ENCODE measurements around the gene COPS4.
"Not testable (repeated sequence)": the region's sequence is repeated elsewhere in the genome, so short reads cannot be mapped to it uniquely, and the experiment has no call there.

The COPS4 gene

GRCh38 chr4:83089410-83090157, 54.6 kb downstream of the COPS4 start:
- no peak for DNase-seq

- DNase-seq = no peak
Observed at GRCh38 chr4:83093060-83093640, 58.2 kb downstream of the COPS4 start.

GRCh38 chr4:83096397-83096796, 61.4 kb downstream of the COPS4 start:
- DNase-seq = no peak

- DNase-seq = no peak
Observed at GRCh38 chr4:83104991-83105390, 70.0 kb downstream of the COPS4 start.

GRCh38 chr4:83107631-83108030, 72.6 kb downstream of the COPS4 start:
- DNase-seq = no peak

GRCh38 chr4:83108101-83108861, 73.3 kb downstream of the COPS4 start:
- no peak for DNase-seq

- peak in 1 of 2 donors; percentile 44 for DNase-seq
Observed at GRCh38 chr4:83109480-83110222, 74.7 kb downstream of the COPS4 start.

- DNase-seq = peak; percentile 77 to 79
Observed at GRCh38 chr4:83110223-83110945, 75.4 kb downstream of the COPS4 start.

GRCh38 chr4:83110970-83111750, 76.2 kb downstream of the COPS4 start:
- DNase-seq = no peak

GRCh38 chr4:83111751-83112141, 76.8 kb downstream of the COPS4 start:
- not testable (repeated sequence) for DNase-seq

GRCh38 chr4:83112231-83112630, 77.2 kb downstream of the COPS4 start:
- DNase-seq = peak; percentile 11 to 90

- DNase-seq = peak; percentile 11 to 37
Observed at GRCh38 chr4:83112678-83113428, 77.9 kb downstream of the COPS4 start.

- DNase-seq = peak in 1 of 2 donors; percentile 3
Observed at GRCh38 chr4:83113429-83113786, 78.4 kb downstream of the COPS4 start.

GRCh38 chr4:83114576-83114975, 79.6 kb downstream of the COPS4 start, which contains the start of gene PLAC8:
Gene PLAC8 (minus strand): TSS chr4:83114729. CDS start chr4:83107921, 6,808 bp downstream.
- DNase-seq = peak in 1 of 2 donors; percentile 32

GRCh38 chr4:83115000-83115399, 80.0 kb downstream of the COPS4 start:
- DNase-seq = no peak

- DNase-seq = no peak
Observed at GRCh38 chr4:83115656-83116285, 80.8 kb downstream of the COPS4 start.

GRCh38 chr4:83118869-83119268, 83.9 kb downstream of the COPS4 start:
- DNase-seq = no peak

- no peak for DNase-seq
Observed at GRCh38 chr4:83121246-83121645, 86.3 kb downstream of the COPS4 start.

GRCh38 chr4:83124111-83124780, 89.3 kb downstream of the COPS4 start:
- peak in 1 of 2 donors; percentile 70 for DNase-seq

Data from bone marrow (tissue), 2 donors.